Measurements from ENCODE around the gene NPR2. TPM values are rescaled to one million over a fixed set of nuclear protein-coding genes. Genes with fewer than 3 reads are reported as not detected.
A peak's percentile ranks its signal among the peaks of the same experiment; 100 is the strongest.

The NPR2 gene
- total RNA-seq, 1 experiment from 2014 or later = 18.8 TPM

DNA sequence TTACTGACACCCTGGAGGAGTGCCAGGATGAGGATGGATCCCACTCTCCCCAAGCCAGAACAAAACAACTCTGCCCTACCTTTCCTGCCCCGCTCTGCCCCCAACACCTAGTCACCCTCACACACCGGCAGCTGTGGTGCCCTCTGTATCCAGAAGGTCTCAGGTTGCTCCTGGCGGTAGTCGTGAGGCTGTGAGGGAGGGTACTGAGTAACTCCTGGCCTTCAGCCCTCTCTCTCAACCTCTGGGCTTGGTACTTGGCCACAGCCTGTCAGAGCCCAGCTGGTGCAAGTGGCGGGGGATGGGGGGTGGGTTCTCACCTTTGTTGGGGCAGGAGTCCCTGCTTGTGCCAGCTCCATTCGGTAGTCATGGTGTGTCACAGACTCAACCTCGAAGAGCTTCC, 18.7 kb downstream of the NPR2 start (continued):
- TF ChIP-seq, protein P1, sequence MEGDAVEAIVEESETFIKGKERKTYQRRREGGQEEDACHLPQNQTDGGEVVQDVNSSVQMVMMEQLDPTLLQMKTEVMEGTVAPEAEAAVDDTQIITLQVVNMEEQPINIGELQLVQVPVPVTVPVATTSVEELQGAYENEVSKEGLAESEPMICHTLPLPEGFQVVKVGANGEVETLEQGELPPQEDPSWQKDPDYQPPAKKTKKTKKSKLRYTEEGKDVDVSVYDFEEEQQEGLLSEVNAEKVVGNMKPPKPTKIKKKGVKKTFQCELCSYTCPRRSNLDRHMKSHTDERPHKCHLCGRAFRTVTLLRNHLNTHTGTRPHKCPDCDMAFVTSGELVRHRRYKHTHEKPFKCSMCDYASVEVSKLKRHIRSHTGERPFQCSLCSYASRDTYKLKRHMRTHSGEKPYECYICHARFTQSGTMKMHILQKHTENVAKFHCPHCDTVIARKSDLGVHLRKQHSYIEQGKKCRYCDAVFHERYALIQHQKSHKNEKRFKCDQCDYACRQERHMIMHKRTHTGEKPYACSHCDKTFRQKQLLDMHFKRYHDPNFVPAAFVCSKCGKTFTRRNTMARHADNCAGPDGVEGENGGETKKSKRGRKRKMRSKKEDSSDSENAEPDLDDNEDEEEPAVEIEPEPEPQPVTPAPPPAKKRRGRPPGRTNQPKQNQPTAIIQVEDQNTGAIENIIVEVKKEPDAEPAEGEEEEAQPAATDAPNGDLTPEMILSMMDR (IDR thresholded peaks at IDR 0.05 in 2 of 3, conservative IDR thresholded peaks at IDR 0.05 in 1 of 3; ENCODE audit: borderline replicate concordance in 1 of 3, insufficient read depth in 1 of 3, low read depth in 2 of 3, low read length in 2 of 3) = no peak
- TF ChIP-seq ZFX (IDR thresholded peaks at IDR 0.05) (no peak), POLR2AphosphoS5 (IDR thresholded peaks at IDR 0.05; ENCODE audit: low read depth, low read length) (no peak), EZH2phosphoT487 (IDR thresholded peaks at IDR 0.05; ENCODE audit: borderline replicate concordance) (no peak), ZNF274 (IDR thresholded peaks at IDR 0.05; ENCODE audit: low read depth, low read length) (no peak), POLR2A (IDR thresholded peaks at IDR 0.05; ENCODE audit: borderline replicate concordance, extremely low read depth, insufficient read depth, insufficient read length) (no peak), YY1 (IDR thresholded peaks at IDR 0.05; ENCODE audit: extremely low read depth, insufficient replicate concordance, low read depth, low read length) (no peak), MAX (IDR thresholded peaks at IDR 0.05) (no peak)

- intact Hi-C loops (cut with micrococcal nuclease) = loop anchor here (2.0 kb wide), 1 partner anchor 61 kb away; no protein-coding TSS in a partner anchor
- Histone ChIP-seq H3K9ac (ENCODE audit: low read length) (no peak overlapping the region), H3K4me2 (ENCODE audit: low read length) (peak overlapping the region; percentile 33), H4K20me1 (ENCODE audit: insufficient read depth) (no peaks in the 10 kb centered on the region), H3K4me3 (replicated peaks in 1 of 2; ENCODE audit: low read depth in 1 of 2, low read length in 2 of 2) (no peak overlapping the region), H2AFZ (ENCODE audit: low read depth, low read length, poor library complexity, severe bottlenecking) (no peak overlapping the region), H3K36me3 (ENCODE audit: control insufficient read depth in 1 of 2, insufficient read depth in 2 of 2, low read length in 2 of 2) (peaks cover 0 to 3% of the 10 kb centered on the region in 2 experiments; a peak in 2 of 4 replicates), H3K27ac (ENCODE audit: low read depth, low read length) (no peak overlapping the region), H3K4me1 (ENCODE audit: control insufficient read depth in 1 of 2, insufficient read depth in 2 of 2, low read length in 2 of 2) (peaks cover 7 to 17% of the 10 kb centered on the region in 2 experiments; a peak in 3 of 4 replicates), H3K9me3 (ENCODE audit: control insufficient read depth in 1 of 2, insufficient read depth in 1 of 2, low read depth in 1 of 2, low read length in 2 of 2) (no peaks in the 10 kb centered on the region), H3K9me2 (ENCODE audit: insufficient read depth) (no peaks in the 10 kb centered on the region), H3K27me3 (ENCODE audit: insufficient read depth, low read length) (no peaks in the 10 kb centered on the region), H3K79me2 (ENCODE audit: insufficient read depth, low read length) (no peaks in the 10 kb centered on the region)
- no TSS peak for BruUV-seq (replicated peaks)
- no peak for DNase-seq (ENCODE audit: low read depth, low spot score)
- RAD21 ChIA-PET (ENCODE audit: low non-redundant PET in 1 of 2, low total read pairs in 2 of 2, uncharacterized antibody in 2 of 2, unreplicated experiment in 2 of 2) = no interaction called here
- POLR2A ChIA-PET = no interaction called here
- CTCF ChIA-PET = interaction anchor here (1.1 to 1.2 kb wide), 2 partner anchors 15 to 115 kb away, joined by 3 read pairs; no protein-coding TSS in a partner anchor
- ATAC-seq = no peak
- no peak for TF ChIP-seq SRF (IDR thresholded peaks at IDR 0.05; ENCODE audit: low read depth)
- no peak for TF ChIP-seq CBX3 (IDR thresholded peaks at IDR 0.05; ENCODE audit: low read depth)
- TF ChIP-seq YY1 (IDR thresholded peaks at IDR 0.05; ENCODE audit: extremely low read depth, insufficient replicate concordance, low read depth, low read length) = no peak
- TF ChIP-seq ELF1 (IDR thresholded peaks at IDR 0.05; ENCODE audit: borderline replicate concordance, low read depth) = no peak
- TF ChIP-seq CEBPB (IDR thresholded peaks at IDR 0.05; ENCODE audit: low read depth) = no peak
- TF ChIP-seq REST (IDR thresholded peaks at IDR 0.05; ENCODE audit: low read depth) = no peak
- no peak for TF ChIP-seq ZNF274 (IDR thresholded peaks at IDR 0.05; ENCODE audit: low read depth, low read length)
- no peak for TF ChIP-seq EGR1 (IDR thresholded peaks at IDR 0.05; ENCODE audit: low read depth)
- no peak for TF ChIP-seq POLR2A (IDR thresholded peaks at IDR 0.05; ENCODE audit: borderline replicate concordance, extremely low read depth, insufficient read depth, insufficient read length)
- TF ChIP-seq ZFX (IDR thresholded peaks at IDR 0.05) = no peak
- TF ChIP-seq MAX (IDR thresholded peaks at IDR 0.05) = no peak
- no peak for TF ChIP-seq RAD21 (IDR thresholded peaks at IDR 0.05; ENCODE audit: low read depth)
- TF ChIP-seq, protein P1 (IDR thresholded peaks at IDR 0.05 in 2 of 3, conservative IDR thresholded peaks at IDR 0.05 in 1 of 3; ENCODE audit: borderline replicate concordance in 1 of 3, insufficient read depth in 1 of 3, low read depth in 2 of 3, low read length in 2 of 3) = no peak
Measured at GRCh38 chr9:35811381-35812024, 20.1 kb downstream of the NPR2 start.
